Mesendoderm (in vitro differentiated cells): ENCODE results near the gene HIP1.

Experiments
- DNase-seq: peaks from one replicate; pipeline ENCODE4 v3.0.0; 2013
- H2AK5ac ChIP-seq: 2 replicates; pipeline ENCODE4 v1.6.1; 2013; ENCODE audit warnings: low read length, inconsistent platforms
- H2BK120ac ChIP-seq: 2 replicates; pipeline ENCODE4 v1.6.1; 2013; ENCODE audit warnings: low read depth, mild to moderate bottlenecking, low read length, moderate library complexity, mixed read lengths
- H2BK15ac ChIP-seq: replicated peaks from 2 replicates; pipeline ENCODE4 v1.6.1; 2013; ENCODE audit warnings: low read depth, mild to moderate bottlenecking, moderate library complexity
- H2BK5ac ChIP-seq: 2 replicates; pipeline ENCODE4 v1.6.1; 2013; ENCODE audit warnings: low read length, inconsistent platforms
- H3K18ac ChIP-seq: 2 replicates; pipeline ENCODE4 v1.6.1; 2013; ENCODE audit warnings: mild to moderate bottlenecking, low read length, mixed read lengths
- H3K23ac ChIP-seq: one replicate; pipeline ENCODE4 v1.6.1; 2013; ENCODE audit warnings: low read length
- H3K27ac ChIP-seq: 2 replicates; pipeline ENCODE4 v1.5.1; 2013; ENCODE audit warnings: low read depth, mild to moderate bottlenecking, inconsistent platforms, low read length, moderate library complexity
- H3K27me3 ChIP-seq: 2 replicates; pipeline ENCODE4 v1.6.1; 2013; ENCODE audit warnings: low read length, control low read depth, mild to moderate bottlenecking, inconsistent platforms; ENCODE audit not compliant: insufficient read depth, poor library complexity
- H3K36me3 ChIP-seq: 2 replicates; pipeline ENCODE4 v1.6.1; 2013; ENCODE audit warnings: low read length, inconsistent platforms; ENCODE audit not compliant: control insufficient read depth, insufficient read depth
- H3K4ac ChIP-seq: one replicate; pipeline ENCODE4 v1.6.1; 2013; ENCODE audit warnings: low read depth, mild to moderate bottlenecking, low read length, moderate library complexity
- H3K4me1 ChIP-seq: 2 replicates; pipeline ENCODE4 v1.6.1; 2013; ENCODE audit warnings: low read depth, low read length, inconsistent platforms; ENCODE audit not compliant: control insufficient read depth
- H3K4me2 ChIP-seq: 2 replicates; pipeline ENCODE4 v1.6.1; 2013; ENCODE audit warnings: low read length
- H3K4me3 ChIP-seq: 2 replicates; pipeline ENCODE4 v1.5.1; 2013; ENCODE audit warnings: mild to moderate bottlenecking, low read length
- H3K56ac ChIP-seq: one replicate; pipeline ENCODE4 v1.6.1; 2013; ENCODE audit warnings: low read length
- H3K79me1 ChIP-seq: 2 replicates; pipeline ENCODE4 v1.6.1; 2013; ENCODE audit warnings: low read length, inconsistent platforms
- H3K79me2 ChIP-seq: 2 replicates; pipeline ENCODE4 v1.6.1; 2013; ENCODE audit warnings: mild to moderate bottlenecking, low read length; ENCODE audit not compliant: control insufficient read depth, insufficient read depth
- H3K9ac ChIP-seq: 2 replicates; pipeline ENCODE4 v1.6.1; 2013; ENCODE audit warnings: low read length, inconsistent platforms
- H4K5ac ChIP-seq: one replicate; pipeline ENCODE4 v1.6.1; 2013; ENCODE audit warnings: low read length
- H4K8ac ChIP-seq: one replicate; pipeline ENCODE4 v1.6.1; 2013; ENCODE audit warnings: low read depth, mild to moderate bottlenecking, control low read depth, low read length, moderate library complexity
- WGBS: extraction: QIAGEN DNeasy Blood & Tissue Kit; methylation state at CpG from one replicate; pipeline ENCODE4 v1.1.7; 2013; ENCODE audit warnings: low lambda C conversion rate, missing lambda C conversion rate; ENCODE audit not compliant: insufficient coverage; ENCODE audit errors: extremely low coverage; 5-methylcytosine and 5-hydroxymethylcytosine counted together

Gene HIP1

GRCh38 chr7:75624134-75624832 lies 114.5 kb downstream of the HIP1 start:
- peaks cover 9% of the 10 kb centered on the region for H3K79me1 ChIP-seq
- H3K4me3 ChIP-seq = no peak overlapping the region
- H3K23ac ChIP-seq = no peak overlapping the region
- H3K9ac ChIP-seq = no peak overlapping the region
- peak overlapping the region; percentile 69 for H3K18ac ChIP-seq
- H4K5ac ChIP-seq = no peak overlapping the region
- H2BK5ac ChIP-seq = no peak overlapping the region
- H2AK5ac ChIP-seq = no peak overlapping the region
- H3K56ac ChIP-seq = peak overlapping the region; percentile 57
- H2BK15ac ChIP-seq = no peak overlapping the region
- H4K8ac ChIP-seq = no peak overlapping the region
- H3K36me3 ChIP-seq = no peaks in the 10 kb centered on the region
- peak; percentile 56 for DNase-seq
- WGBS = no CpG with 5 or more reads among the region's 13 CpGs
- peak overlapping the region; percentile 7 for H3K27ac ChIP-seq
- no peak overlapping the region for H3K4me2 ChIP-seq
- no peaks in the 10 kb centered on the region for H3K27me3 ChIP-seq
- no peaks in the 10 kb centered on the region for H3K4me1 ChIP-seq
- peak overlapping the region; percentile 64 for H3K4ac ChIP-seq
- H2BK120ac ChIP-seq = no peak overlapping the region
- peaks cover 1% of the 10 kb centered on the region for H3K79me2 ChIP-seq

GRCh38 chr7:75623390-75624133 lies 115.2 kb downstream of the HIP1 start:
- Histone ChIP-seq H3K23ac (no peak overlapping the region), H4K5ac (no peak overlapping the region), H2BK120ac (no peak overlapping the region), H2AK5ac (no peak overlapping the region), H3K27ac (peak overlapping the region; percentile 47), H3K79me1 (peaks cover 7% of the 10 kb centered on the region), H3K56ac (peak overlapping the region; percentile 57), H3K4me1 (no peaks in the 10 kb centered on the region), H3K4me2 (no peak overlapping the region), H2BK15ac (no peak overlapping the region), H3K18ac (no peak overlapping the region), H3K9ac (no peak overlapping the region), H4K8ac (no peak overlapping the region), H3K79me2 (peaks cover 1% of the 10 kb centered on the region), H3K36me3 (no peaks in the 10 kb centered on the region), H3K4ac (no peak overlapping the region), H3K27me3 (no peaks in the 10 kb centered on the region), H2BK5ac (no peak overlapping the region), H3K4me3 (no peak overlapping the region)
- WGBS = no CpG with 5 or more reads among the region's 16 CpGs
- peak; percentile 64 for DNase-seq

- H3K9ac ChIP-seq = no peak overlapping the region
- no peak for DNase-seq
- no peak overlapping the region for H3K23ac ChIP-seq
- H2AK5ac ChIP-seq = no peak overlapping the region
- H3K27ac ChIP-seq = no peak overlapping the region
- no CpG with 5 or more reads among the region's 9 CpGs for WGBS
- no peak overlapping the region for H4K5ac ChIP-seq
- no peak overlapping the region for H2BK5ac ChIP-seq
- no peak overlapping the region for H3K56ac ChIP-seq
- H3K4ac ChIP-seq = no peak overlapping the region
- no peaks in the 10 kb centered on the region for H3K4me1 ChIP-seq
- H3K79me1 ChIP-seq = peaks cover 4% of the 10 kb centered on the region
- no peak overlapping the region for H2BK15ac ChIP-seq
- no peaks in the 10 kb centered on the region for H3K27me3 ChIP-seq
- H3K79me2 ChIP-seq = no peaks in the 10 kb centered on the region
- no peak overlapping the region for H4K8ac ChIP-seq
- H3K36me3 ChIP-seq = no peaks in the 10 kb centered on the region
- no peak overlapping the region for H3K18ac ChIP-seq
- no peak overlapping the region for H2BK120ac ChIP-seq
- H3K4me3 ChIP-seq = no peak overlapping the region
- no peak overlapping the region for H3K4me2 ChIP-seq
Measured at GRCh38 chr7:75621124-75621523, 117.6 kb downstream of the HIP1 start.

- no peak overlapping the region for H3K23ac ChIP-seq
- H2BK5ac ChIP-seq = no peak overlapping the region
- no peaks in the 10 kb centered on the region for H3K79me2 ChIP-seq
Measured at GRCh38 chr7:75619636-75620035, 119.1 kb downstream of the HIP1 start.

GRCh38 chr7:75617634-75618234 lies 121.0 kb downstream of the HIP1 start:
- no peak for DNase-seq
- H3K79me2 ChIP-seq = peaks cover 2% of the 10 kb centered on the region
- no peak overlapping the region for H3K27ac ChIP-seq
- no peak overlapping the region for H3K4me2 ChIP-seq
- H2AK5ac ChIP-seq = no peak overlapping the region
- no peak overlapping the region for H3K4me3 ChIP-seq
- no peak overlapping the region for H2BK5ac ChIP-seq
- peaks cover 7% of the 10 kb centered on the region for H3K79me1 ChIP-seq
- no peak overlapping the region for H3K56ac ChIP-seq
- WGBS = no CpG with 5 or more reads among the region's 12 CpGs
- no peak overlapping the region for H3K23ac ChIP-seq
- no peaks in the 10 kb centered on the region for H3K36me3 ChIP-seq
- H2BK120ac ChIP-seq = no peak overlapping the region
- no peak overlapping the region for H4K8ac ChIP-seq
- H3K4me1 ChIP-seq = no peaks in the 10 kb centered on the region
- no peaks in the 10 kb centered on the region for H3K27me3 ChIP-seq
- no peak overlapping the region for H3K4ac ChIP-seq
- H3K9ac ChIP-seq = no peak overlapping the region
- H2BK15ac ChIP-seq = no peak overlapping the region
- no peak overlapping the region for H4K5ac ChIP-seq
- no peak overlapping the region for H3K18ac ChIP-seq

More at GRCh38 chr7:75619636-75620035, 119.1 kb downstream of the HIP1 start:
- Histone ChIP-seq H4K5ac (no peak overlapping the region), H3K4me1 (no peaks in the 10 kb centered on the region), H2BK120ac (no peak overlapping the region), H3K79me1 (peaks cover 5% of the 10 kb centered on the region), H3K4me3 (no peak overlapping the region), H3K27ac (no peak overlapping the region), H4K8ac (no peak overlapping the region), H2BK15ac (no peak overlapping the region), H3K4ac (no peak overlapping the region), H2AK5ac (no peak overlapping the region), H3K9ac (no peak overlapping the region), H3K36me3 (no peaks in the 10 kb centered on the region), H3K27me3 (no peaks in the 10 kb centered on the region), H3K56ac (no peak overlapping the region), H3K18ac (no peak overlapping the region), H3K4me2 (no peak overlapping the region)
- DNase-seq = no peak
- no CpG with 5 or more reads among the region's 4 CpGs for WGBS
